ENCODE results near the gene DAZAP1.

The DAZAP1 gene

GRCh38 chr19:1457031-1457739 lies 49.8 kb downstream of the DAZAP1 start:
- no peak overlapping the region for H3K4ac ChIP-seq (ENCODE audit: low read depth, low read length)
- no peak overlapping the region for H3K4me3 ChIP-seq (ENCODE audit: low read length)
- H3K4me1 ChIP-seq (ENCODE audit: control insufficient read depth, low read depth, low read length), result no peaks in the 10 kb centered on the region
- H2BK15ac ChIP-seq (replicated peaks; ENCODE audit: low read depth), result no peak overlapping the region
- no peaks in the 10 kb centered on the region for H3K79me1 ChIP-seq (ENCODE audit: low read length)
- no peak overlapping the region for H3K56ac ChIP-seq (ENCODE audit: low read length)
- no peak overlapping the region for H3K9ac ChIP-seq (ENCODE audit: low read length)
- no peak overlapping the region for H2BK5ac ChIP-seq (ENCODE audit: low read length)
- H3K23ac ChIP-seq (ENCODE audit: low read length), result no peak overlapping the region
- no CpG with 5 or more reads among the region's 48 CpGs for WGBS (ENCODE audit: extremely low coverage, insufficient coverage, low lambda C conversion rate)
- no peak overlapping the region for H2BK120ac ChIP-seq (ENCODE audit: low read depth, low read length)
- no peak overlapping the region for H3K27ac ChIP-seq (ENCODE audit: low read depth, low read length)
- DNase-seq, result peak; percentile 78
- no peak overlapping the region for H4K5ac ChIP-seq (ENCODE audit: low read length)
- H3K27me3 ChIP-seq (ENCODE audit: insufficient read depth, low read length, poor library complexity), result no peaks in the 10 kb centered on the region
- no peak overlapping the region for H3K4me2 ChIP-seq (ENCODE audit: low read length)
- H2AK5ac ChIP-seq (ENCODE audit: low read length), result no peak overlapping the region
- no peak overlapping the region for H3K18ac ChIP-seq (ENCODE audit: low read length)
- no peak overlapping the region for H4K8ac ChIP-seq (ENCODE audit: low read depth, low read length)
- H3K79me2 ChIP-seq (ENCODE audit: control insufficient read depth, insufficient read depth, low read length), result no peaks in the 10 kb centered on the region
- H3K36me3 ChIP-seq (ENCODE audit: control insufficient read depth, insufficient read depth, low read length), result no peaks in the 10 kb centered on the region

DNA sequence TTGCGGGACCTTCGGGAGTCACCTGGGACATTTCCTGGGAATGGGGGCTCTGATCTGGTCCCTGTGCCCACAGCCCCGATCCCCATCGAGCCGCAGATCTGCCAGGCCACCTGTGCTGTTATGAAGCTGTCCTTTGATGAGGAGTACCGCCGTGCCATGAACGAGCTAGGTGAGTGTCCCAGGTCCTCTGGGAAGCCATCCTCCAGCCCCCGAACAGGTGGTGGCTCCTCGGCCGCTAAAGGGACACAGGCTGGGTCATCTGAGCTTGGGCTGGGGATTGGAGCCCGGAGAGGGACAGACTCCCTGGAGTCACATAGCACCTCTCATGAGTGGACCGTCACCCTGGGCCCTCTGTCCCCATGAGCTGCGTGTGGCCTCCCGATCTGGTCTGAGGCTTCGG lies 50.5 kb downstream of the DAZAP1 start:
- Histone ChIP-seq H3K18ac (ENCODE audit: low read length) (no peak overlapping the region), H3K23ac (ENCODE audit: low read length) (no peak overlapping the region), H4K8ac (ENCODE audit: low read depth, low read length) (no peak overlapping the region), H3K56ac (ENCODE audit: low read length) (no peak overlapping the region), H2BK5ac (ENCODE audit: low read length) (no peak overlapping the region), H3K4ac (ENCODE audit: low read depth, low read length) (no peak overlapping the region), H2BK120ac (ENCODE audit: low read depth, low read length) (no peak overlapping the region), H3K27me3 (ENCODE audit: insufficient read depth, low read length, poor library complexity) (no peaks in the 10 kb centered on the region), H3K4me1 (ENCODE audit: control insufficient read depth, low read depth, low read length) (no peaks in the 10 kb centered on the region), H3K9ac (ENCODE audit: low read length) (no peak overlapping the region), H2BK15ac (replicated peaks; ENCODE audit: low read depth) (no peak overlapping the region), H3K79me1 (ENCODE audit: low read length) (no peaks in the 10 kb centered on the region), H3K36me3 (ENCODE audit: control insufficient read depth, insufficient read depth, low read length) (no peaks in the 10 kb centered on the region), H2AK5ac (ENCODE audit: low read length) (no peak overlapping the region), H3K4me3 (ENCODE audit: low read length) (no peak overlapping the region), H3K79me2 (ENCODE audit: control insufficient read depth, insufficient read depth, low read length) (no peaks in the 10 kb centered on the region), H3K4me2 (ENCODE audit: low read length) (no peak overlapping the region), H4K5ac (ENCODE audit: low read length) (no peak overlapping the region), H3K27ac (ENCODE audit: low read depth, low read length) (no peak overlapping the region)
- DNase-seq, result no peak
- no CpG with 5 or more reads among the region's 16 CpGs for WGBS (ENCODE audit: extremely low coverage, insufficient coverage, low lambda C conversion rate)

DNA sequence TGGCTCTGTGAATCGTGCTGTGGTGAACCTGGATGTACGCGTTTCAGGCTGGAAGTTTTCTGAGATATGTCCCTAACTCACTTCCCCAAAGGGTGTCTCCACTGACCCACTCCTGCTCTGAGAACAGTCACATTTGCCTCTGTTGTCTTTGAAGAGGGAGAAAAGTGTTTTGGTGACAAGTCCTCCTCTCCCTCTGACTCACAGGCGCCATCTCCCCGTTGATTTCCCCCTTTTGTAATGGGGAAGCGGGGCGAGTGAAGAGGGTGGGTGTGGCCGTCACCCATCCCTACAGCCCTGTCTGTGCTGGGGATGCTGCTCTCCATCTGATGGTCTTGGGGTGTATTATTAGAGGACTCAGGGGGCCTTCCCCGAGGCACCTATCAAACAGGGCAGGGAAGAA lies 52.1 kb downstream of the DAZAP1 start:
- no peak overlapping the region for H3K4me3 ChIP-seq (ENCODE audit: low read length)
- no peak overlapping the region for H2BK5ac ChIP-seq (ENCODE audit: low read length)
- no peak overlapping the region for H2BK15ac ChIP-seq (replicated peaks; ENCODE audit: low read depth)
- H4K8ac ChIP-seq (ENCODE audit: low read depth, low read length), result no peak overlapping the region
- no peak overlapping the region for H2AK5ac ChIP-seq (ENCODE audit: low read length)
- no peaks in the 10 kb centered on the region for H3K79me2 ChIP-seq (ENCODE audit: control insufficient read depth, insufficient read depth, low read length)
- no peak overlapping the region for H3K9ac ChIP-seq (ENCODE audit: low read length)
- no peaks in the 10 kb centered on the region for H3K79me1 ChIP-seq (ENCODE audit: low read length)
- H3K4me1 ChIP-seq (ENCODE audit: control insufficient read depth, low read depth, low read length), result no peaks in the 10 kb centered on the region
- no peak overlapping the region for H3K18ac ChIP-seq (ENCODE audit: low read length)
- H4K5ac ChIP-seq (ENCODE audit: low read length), result no peak overlapping the region
- no peak overlapping the region for H2BK120ac ChIP-seq (ENCODE audit: low read depth, low read length)
- H3K27ac ChIP-seq (ENCODE audit: low read depth, low read length), result no peak overlapping the region
- no peak overlapping the region for H3K4me2 ChIP-seq (ENCODE audit: low read length)
- no peaks in the 10 kb centered on the region for H3K27me3 ChIP-seq (ENCODE audit: insufficient read depth, low read length, poor library complexity)
- no peaks in the 10 kb centered on the region for H3K36me3 ChIP-seq (ENCODE audit: control insufficient read depth, insufficient read depth, low read length)
- H3K56ac ChIP-seq (ENCODE audit: low read length), result no peak overlapping the region
- no peak overlapping the region for H3K4ac ChIP-seq (ENCODE audit: low read depth, low read length)
- no peak for DNase-seq
- no CpG with 5 or more reads among the region's 9 CpGs for WGBS (ENCODE audit: extremely low coverage, insufficient coverage, low lambda C conversion rate)
- H3K23ac ChIP-seq (ENCODE audit: low read length), result no peak overlapping the region

DNA sequence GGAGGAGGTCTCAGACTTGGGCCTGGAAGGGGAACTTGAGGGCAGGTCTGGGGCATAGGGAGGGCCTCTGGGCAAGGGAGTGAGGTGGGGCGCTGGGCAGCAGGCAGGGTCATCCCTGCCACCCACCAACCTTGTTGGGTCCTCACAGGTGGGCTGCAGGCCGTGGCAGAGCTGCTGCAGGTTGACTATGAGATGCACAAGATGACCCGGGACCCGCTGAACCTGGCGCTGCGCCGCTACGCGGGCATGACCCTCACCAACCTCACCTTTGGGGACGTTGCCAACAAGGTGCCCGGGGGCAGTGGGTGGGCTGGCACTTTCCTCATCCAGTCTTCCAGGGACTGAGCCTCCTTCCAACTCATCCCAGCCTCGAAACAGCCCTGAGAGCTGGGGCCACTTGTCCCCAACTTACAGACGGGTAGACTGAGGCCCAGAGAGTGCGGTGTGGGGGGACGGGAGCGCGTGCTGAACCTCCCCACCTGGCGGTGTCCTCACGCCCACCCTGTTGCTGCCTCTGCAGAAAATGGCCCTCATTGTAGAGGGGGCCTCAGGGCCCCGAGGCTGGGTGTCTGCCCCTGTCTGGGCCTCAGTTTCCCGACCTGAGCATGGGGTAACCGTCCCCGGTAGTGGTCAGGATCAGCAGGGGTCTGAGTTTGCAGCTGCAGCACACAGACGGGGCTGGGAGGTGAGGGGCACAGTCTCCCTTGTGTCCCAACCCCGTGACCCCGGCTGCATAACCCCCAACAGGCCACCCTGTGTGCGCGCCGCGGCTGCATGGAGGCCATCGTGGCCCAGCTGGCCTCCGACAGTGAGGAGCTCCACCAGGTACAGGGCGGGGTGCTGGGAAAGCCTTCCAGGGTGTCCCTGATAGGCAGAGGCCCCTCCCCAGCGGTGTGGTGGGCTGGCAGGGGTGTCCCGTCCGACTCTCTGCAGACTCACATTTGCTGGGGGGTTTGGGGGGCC lies 52.9 kb downstream of the DAZAP1 start:
- Histone ChIP-seq H3K27me3 (ENCODE audit: insufficient read depth, low read length, poor library complexity) (no peaks in the 10 kb centered on the region), H3K4me2 (ENCODE audit: low read length) (no peak overlapping the region), H3K79me2 (ENCODE audit: control insufficient read depth, insufficient read depth, low read length) (no peaks in the 10 kb centered on the region), H3K4ac (ENCODE audit: low read depth, low read length) (no peak overlapping the region), H3K36me3 (ENCODE audit: control insufficient read depth, insufficient read depth, low read length) (no peaks in the 10 kb centered on the region), H3K79me1 (ENCODE audit: low read length) (no peaks in the 10 kb centered on the region), H2BK120ac (ENCODE audit: low read depth, low read length) (no peak overlapping the region), H3K56ac (ENCODE audit: low read length) (no peak overlapping the region), H4K5ac (ENCODE audit: low read length) (no peak overlapping the region), H3K23ac (ENCODE audit: low read length) (no peak overlapping the region), H3K27ac (ENCODE audit: low read depth, low read length) (no peak overlapping the region), H2AK5ac (ENCODE audit: low read length) (no peak overlapping the region), H4K8ac (ENCODE audit: low read depth, low read length) (no peak overlapping the region), H3K18ac (ENCODE audit: low read length) (no peak overlapping the region), H3K9ac (ENCODE audit: low read length) (no peak overlapping the region), H2BK5ac (ENCODE audit: low read length) (no peak overlapping the region), H3K4me3 (ENCODE audit: low read length) (no peak overlapping the region), H3K4me1 (ENCODE audit: control insufficient read depth, low read depth, low read length) (no peaks in the 10 kb centered on the region), H2BK15ac (replicated peaks; ENCODE audit: low read depth) (no peak overlapping the region)
- DNase-seq, result no peak
- WGBS (ENCODE audit: extremely low coverage, insufficient coverage, low lambda C conversion rate), result no CpG with 5 or more reads among the region's 36 CpGs

DNA sequence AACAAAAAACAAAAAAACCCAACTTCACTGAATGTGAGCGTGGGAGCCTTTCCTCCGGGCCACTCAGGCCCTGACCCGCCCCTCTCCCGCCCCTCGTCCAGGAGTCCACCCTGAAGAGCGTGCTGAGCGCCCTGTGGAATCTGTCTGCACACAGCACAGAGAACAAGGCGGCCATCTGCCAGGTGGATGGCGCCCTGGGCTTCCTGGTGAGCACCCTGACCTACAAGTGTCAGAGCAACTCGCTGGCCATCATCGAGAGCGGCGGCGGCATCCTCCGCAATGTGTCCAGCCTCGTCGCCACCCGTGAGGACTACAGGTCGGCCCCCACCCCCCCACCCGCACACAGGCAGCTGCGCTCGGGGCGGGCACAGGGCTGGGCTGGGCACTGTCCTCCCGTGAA lies 54.5 kb downstream of the DAZAP1 start:
- no peak overlapping the region for H3K18ac ChIP-seq (ENCODE audit: low read length)
- DNase-seq, result no peak
- H3K56ac ChIP-seq (ENCODE audit: low read length), result no peak overlapping the region
- H3K36me3 ChIP-seq (ENCODE audit: control insufficient read depth, insufficient read depth, low read length), result no peaks in the 10 kb centered on the region
- no peak overlapping the region for H2BK120ac ChIP-seq (ENCODE audit: low read depth, low read length)
- no peak overlapping the region for H4K5ac ChIP-seq (ENCODE audit: low read length)
- no peak overlapping the region for H3K4ac ChIP-seq (ENCODE audit: low read depth, low read length)
- no peak overlapping the region for H3K23ac ChIP-seq (ENCODE audit: low read length)
- no peaks in the 10 kb centered on the region for H3K79me2 ChIP-seq (ENCODE audit: control insufficient read depth, insufficient read depth, low read length)
- H2BK15ac ChIP-seq (replicated peaks; ENCODE audit: low read depth), result no peak overlapping the region
- H3K79me1 ChIP-seq (ENCODE audit: low read length), result no peaks in the 10 kb centered on the region
- no peak overlapping the region for H4K8ac ChIP-seq (ENCODE audit: low read depth, low read length)
- peaks cover 10% of the 10 kb centered on the region for H3K27me3 ChIP-seq (ENCODE audit: insufficient read depth, low read length, poor library complexity)
- H3K4me1 ChIP-seq (ENCODE audit: control insufficient read depth, low read depth, low read length), result no peaks in the 10 kb centered on the region
- H2AK5ac ChIP-seq (ENCODE audit: low read length), result no peak overlapping the region
- H3K4me3 ChIP-seq (ENCODE audit: low read length), result no peak overlapping the region
- H3K4me2 ChIP-seq (ENCODE audit: low read length), result no peak overlapping the region
- no CpG with 5 or more reads among the region's 24 CpGs for WGBS (ENCODE audit: extremely low coverage, insufficient coverage, low lambda C conversion rate)
- no peak overlapping the region for H3K9ac ChIP-seq (ENCODE audit: low read length)
- no peak overlapping the region for H3K27ac ChIP-seq (ENCODE audit: low read depth, low read length)
- H2BK5ac ChIP-seq (ENCODE audit: low read length), result no peak overlapping the region

Data from mesendoderm (in vitro differentiated cells).